Duodenal mucosa (tissue), 2 donors: ENCODE measurements around the gene ROR2.

Experiments
- H3K27ac ChIP-seq: one replicate; pipeline ENCODE4 v1.7.0; 2013; ENCODE audit warnings: low read depth, low read length
- H3K27me3 ChIP-seq, 2 donors: one replicate each; pipeline ENCODE4 v1.7.0; 2013; ENCODE audit warnings: low read length in 2 of 2, control low read depth in 1 of 2; ENCODE audit not compliant: insufficient read depth in 2 of 2, control insufficient read depth in 1 of 2
- H3K36me3 ChIP-seq, 2 donors: one replicate each; pipeline ENCODE4 v1.7.0; 2013; ENCODE audit warnings: low read length in 2 of 2, control low read depth in 1 of 2; ENCODE audit not compliant: insufficient read depth in 2 of 2, control insufficient read depth in 1 of 2
- H3K4me1 ChIP-seq, 2 donors: one replicate each; pipeline ENCODE4 v1.7.0; 2013; ENCODE audit warnings: low read length in 2 of 2, control low read depth in 1 of 2; ENCODE audit not compliant: insufficient read depth in 2 of 2, control insufficient read depth in 1 of 2
- H3K4me3 ChIP-seq, 2 donors: one replicate each; pipeline ENCODE4 v1.7.0; 2013; ENCODE audit warnings: low read length in 2 of 2, low read depth in 1 of 2
- H3K9ac ChIP-seq, 2 donors: one replicate each; pipeline ENCODE4 v1.7.0; 2013; ENCODE audit warnings: low read length in 2 of 2, low read depth in 1 of 2
- H3K9me3 ChIP-seq, 2 donors: one replicate each; pipeline ENCODE4 v1.7.0; 2013; ENCODE audit warnings: low read length in 2 of 2, control low read depth in 1 of 2; ENCODE audit not compliant: control insufficient read depth in 1 of 2

Gene ROR2

GRCh38 chr9:91820126-91820750 is 129.8 kb downstream of the ROR2 start:
- Histone ChIP-seq H3K9ac (no peak overlapping the region), H3K27ac (no peak overlapping the region), H3K4me3 (no peak overlapping the region), H3K27me3 (peaks cover 0 to 3% of the 10 kb centered on the region in 2 donors), H3K4me1 (peaks cover 0 to 9% of the 10 kb centered on the region in 2 donors), H3K9me3 (no peaks in the 10 kb centered on the region), H3K36me3 (no peaks in the 10 kb centered on the region)

GRCh38 chr9:91818647-91819403 is 131.2 kb downstream of the ROR2 start:
- H3K9ac ChIP-seq: no peak overlapping the region
- peaks cover 0 to 3% of the 10 kb centered on the region in 2 donors for H3K27me3 ChIP-seq
- H3K4me3 ChIP-seq: no peak overlapping the region
- no peaks in the 10 kb centered on the region for H3K36me3 ChIP-seq
- no peak overlapping the region for H3K27ac ChIP-seq
- H3K9me3 ChIP-seq: no peaks in the 10 kb centered on the region
- peaks cover 0 to 9% of the 10 kb centered on the region in 2 donors for H3K4me1 ChIP-seq

- no peaks in the 10 kb centered on the region for H3K36me3 ChIP-seq
- no peak overlapping the region for H3K4me3 ChIP-seq
- no peaks in the 10 kb centered on the region for H3K9me3 ChIP-seq
- no peak overlapping the region for H3K9ac ChIP-seq
- H3K27me3 ChIP-seq: peaks cover 0 to 3% of the 10 kb centered on the region in 2 donors
- peaks cover 0 to 9% of the 10 kb centered on the region in 2 donors for H3K4me1 ChIP-seq
- H3K27ac ChIP-seq: no peak overlapping the region
These were observed 131.8 kb downstream of the ROR2 start for GRCh38 chr9:91818225-91818585.

- Histone ChIP-seq H3K27ac (no peak overlapping the region), H3K36me3 (no peaks in the 10 kb centered on the region), H3K4me3 (peak overlapping the region in 1 of 2 donors; percentile 6), H3K4me1 (peaks cover 0 to 9% of the 10 kb centered on the region in 2 donors), H3K9me3 (no peaks in the 10 kb centered on the region), H3K9ac (no peak overlapping the region), H3K27me3 (peaks cover 0 to 3% of the 10 kb centered on the region in 2 donors)
These were observed 132.4 kb downstream of the ROR2 start for GRCh38 chr9:91817493-91818224.

GRCh38 chr9:91817106-91817492 is 132.9 kb downstream of the ROR2 start:
- Histone ChIP-seq H3K27me3 (peaks cover 0 to 3% of the 10 kb centered on the region in 2 donors), H3K27ac (no peak overlapping the region), H3K4me3 (peak overlapping the region in 1 of 2 donors; percentile 6)

GRCh38 chr9:91816356-91816755 is 133.7 kb downstream of the ROR2 start:
- H3K9me3 ChIP-seq: no peaks in the 10 kb centered on the region
- peaks cover 0 to 3% of the 10 kb centered on the region in 2 donors for H3K27me3 ChIP-seq
- no peaks in the 10 kb centered on the region for H3K36me3 ChIP-seq
- H3K9ac ChIP-seq: no peak overlapping the region
- H3K27ac ChIP-seq: no peak overlapping the region
- peaks cover 0 to 9% of the 10 kb centered on the region in 2 donors for H3K4me1 ChIP-seq
- H3K4me3 ChIP-seq: no peak overlapping the region

More at GRCh38 chr9:91817106-91817492, 132.9 kb downstream of the ROR2 start:
- peaks cover 0 to 9% of the 10 kb centered on the region in 2 donors for H3K4me1 ChIP-seq
- no peaks in the 10 kb centered on the region for H3K9me3 ChIP-seq
- no peaks in the 10 kb centered on the region for H3K36me3 ChIP-seq
- no peak overlapping the region for H3K9ac ChIP-seq

- Histone ChIP-seq H3K4me1 (peaks cover 0 to 9% of the 10 kb centered on the region in 2 donors), H3K36me3 (no peaks in the 10 kb centered on the region), H3K27ac (no peak overlapping the region), H3K9me3 (no peaks in the 10 kb centered on the region), H3K9ac (no peak overlapping the region), H3K27me3 (peaks cover 0 to 3% of the 10 kb centered on the region in 2 donors), H3K4me3 (no peak overlapping the region)
These were observed 134.1 kb downstream of the ROR2 start for GRCh38 chr9:91815896-91816295.

- Histone ChIP-seq H3K9ac (no peak overlapping the region), H3K9me3 (no peaks in the 10 kb centered on the region), H3K36me3 (no peaks in the 10 kb centered on the region), H3K4me1 (peaks cover 0 to 9% of the 10 kb centered on the region in 2 donors), H3K4me3 (no peak overlapping the region), H3K27me3 (peaks cover 0 to 3% of the 10 kb centered on the region in 2 donors), H3K27ac (no peak overlapping the region)
These were observed 135.3 kb downstream of the ROR2 start for GRCh38 chr9:91814753-91815152.

GRCh38 chr9:91814201-91814600 is 135.8 kb downstream of the ROR2 start:
- Histone ChIP-seq H3K9ac (no peak overlapping the region), H3K4me3 (no peak overlapping the region), H3K27ac (no peak overlapping the region), H3K27me3 (peaks cover 0 to 3% of the 10 kb centered on the region in 2 donors), H3K9me3 (no peaks in the 10 kb centered on the region), H3K36me3 (no peaks in the 10 kb centered on the region), H3K4me1 (peaks cover 0 to 9% of the 10 kb centered on the region in 2 donors)
